ENCODE data around the gene KDELR3. TPM values are rescaled to one million over a fixed set of nuclear protein-coding genes. Genes with fewer than 3 reads are reported as not detected.

Gene KDELR3
- total and polyA plus RNA-seq, 2 donors (not counting 3 experiments of a cell fraction or from before 2014, with no cell fraction given) = 28.6 to 61.3 TPM

- Histone ChIP-seq H2AFZ (ENCODE audit: low read depth, low read length) (no peak overlapping the region), H3K36me3 (ENCODE audit: control insufficient read depth in 2 of 2, extremely low read depth in 1 of 2, insufficient read depth in 2 of 2, low read length in 2 of 2) (peaks cover 14 to 17% of the 10 kb centered on the region in 2 experiments), H4K20me1 (replicated peaks; ENCODE audit: control insufficient read depth, extremely low read depth, insufficient read depth, low read length) (no peaks in the 10 kb centered on the region), H3K4me3 (replicated peaks in 1 of 3; ENCODE audit: insufficient read depth in 1 of 3, low read depth in 1 of 3, low read length in 3 of 3) (no peak overlapping the region), H3K27ac (ENCODE audit: insufficient read depth, low read depth, low read length) (no peak overlapping the region), H3K79me2 (ENCODE audit: control insufficient read depth, insufficient read depth, low read length) (no peaks in the 10 kb centered on the region), H3K9me3 (replicated peaks; ENCODE audit: control insufficient read depth, insufficient read depth, low read length) (no peaks in the 10 kb centered on the region), H3K9me1 (replicated peaks; ENCODE audit: control insufficient read depth, extremely low read depth, insufficient read depth, low read length) (no peaks in the 10 kb centered on the region), H3K4me1 (ENCODE audit: control insufficient read depth, extremely low read depth, insufficient read depth, low read length) (no peaks in the 10 kb centered on the region), H3K27me3 (ENCODE audit: control insufficient read depth in 2 of 2, insufficient read depth in 2 of 2, low read length in 2 of 2) (no peaks in the 10 kb centered on the region), H3K4me2 (ENCODE audit: insufficient read depth, low read length) (no peak overlapping the region), H3K9ac (replicated peaks; ENCODE audit: extremely low read depth, insufficient read depth, low read length) (no peak overlapping the region)
- FAIRE-seq = no peak
- ChIA-PET CTCF (interaction anchor here (0.7 kb wide), 1 partner anchor 9 kb away, joined by 3 read pairs; the partner anchor contains the start of gene KDELR3), POLR2A (no interaction called here)
- intact Hi-C loops (cut with micrococcal nuclease) = loop anchor here (5.0 kb wide), 1 partner anchor 425 kb away; no protein-coding TSS in a partner anchor
- dilution Hi-C loops (cut with MboI; ENCODE audit: extremely low pct_ligation_motif_present, low sequenced_read_pairs) = no loop called here
- BruUV-seq (replicated peaks) = no TSS peak
- TF ChIP-seq FOS (IDR thresholded peaks at IDR 0.05; ENCODE audit: borderline replicate concordance, insufficient read depth, low read length) (no peak), MAX (IDR thresholded peaks at IDR 0.05; ENCODE audit: insufficient read depth, insufficient read length) (no peak), CTCF (IDR thresholded peaks at IDR 0.05; ENCODE audit: extremely low read depth in 1 of 2, insufficient read depth in 1 of 2, low read depth in 1 of 2, low read length in 2 of 2) (no peak), EZH2 (IDR thresholded peaks at IDR 0.05; ENCODE audit: borderline replicate concordance, low read depth, low read length, severe bottlenecking) (no peak), POLR2AphosphoS5 (IDR thresholded peaks at IDR 0.05; ENCODE audit: insufficient read depth, low read depth, low read length) (no peak)
- DNase-seq (ENCODE audit: low read depth, low spot score) = no peak
Observed at GRCh38 chr22:38477585-38477984, 9.7 kb downstream of the KDELR3 start.

Measured in endothelial cell of umbilical vein (primary cell).